Renal cortical epithelial cell (primary cell): ENCODE results near the gene ZNF559. TPM values are rescaled to one million over a fixed set of nuclear protein-coding genes. Genes with fewer than 3 reads are reported as not detected.
"Not testable (repeated sequence)": the region's sequence is repeated elsewhere in the genome, so short reads cannot be mapped to it uniquely, and the experiment has no call there.

ENCODE experiments used
- DNase-seq: peaks from one replicate; pipeline ENCODE4 v3.0.0-alpha.2; 2011; ENCODE audit warnings: low read depth
- total RNA-seq: library from RNA; depleted of rRNA; stranded (reverse); fragments of >200 nt; gene quantifications from 2 replicates; pipeline ENCODE4 v1.2.3, GENCODE V29; 2014

The ZNF559 gene
- total RNA-seq, result 6.4 and 14.3 TPM in 2 replicates

DNA sequence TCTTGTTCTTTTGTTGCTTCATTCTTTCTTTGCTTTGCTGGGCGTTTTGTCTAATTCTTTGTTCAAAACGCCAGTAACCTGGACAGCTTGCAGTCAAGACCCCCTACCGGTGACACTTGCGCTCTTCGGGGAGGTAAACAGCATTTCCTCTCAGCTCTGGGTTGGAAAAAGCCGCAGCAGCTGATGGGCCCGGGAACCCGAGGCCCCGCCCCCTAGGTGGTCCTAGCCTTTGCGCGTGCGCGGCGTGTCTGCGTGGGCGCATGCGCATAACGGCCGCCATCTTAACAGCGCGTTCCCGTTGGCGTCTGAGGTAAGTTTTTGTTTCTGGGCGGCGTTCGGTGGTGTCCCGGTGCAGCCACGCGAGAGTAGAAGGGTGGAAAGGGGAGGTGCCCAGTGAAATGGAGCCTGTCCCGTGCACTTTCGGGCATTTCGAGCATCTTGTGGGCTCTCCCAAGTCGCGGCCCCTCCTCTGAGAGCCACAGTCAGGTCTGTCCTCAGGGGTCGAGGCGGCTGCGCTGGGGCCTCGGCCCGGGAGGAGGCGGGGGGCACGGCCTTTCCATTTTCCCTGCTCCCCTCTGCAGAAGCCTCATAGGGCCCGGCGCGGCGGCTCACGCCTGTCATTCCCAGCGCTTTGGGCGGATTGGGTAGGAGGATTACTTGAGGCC, at the start of gene ZNF559:
TSS of gene ZNF559 (plus strand) at position 261 of the 665 bp plus-strand sequence. CDS start 14,371 bp downstream, outside the sequence.
- peak; percentile 83 for DNase-seq

DNA sequence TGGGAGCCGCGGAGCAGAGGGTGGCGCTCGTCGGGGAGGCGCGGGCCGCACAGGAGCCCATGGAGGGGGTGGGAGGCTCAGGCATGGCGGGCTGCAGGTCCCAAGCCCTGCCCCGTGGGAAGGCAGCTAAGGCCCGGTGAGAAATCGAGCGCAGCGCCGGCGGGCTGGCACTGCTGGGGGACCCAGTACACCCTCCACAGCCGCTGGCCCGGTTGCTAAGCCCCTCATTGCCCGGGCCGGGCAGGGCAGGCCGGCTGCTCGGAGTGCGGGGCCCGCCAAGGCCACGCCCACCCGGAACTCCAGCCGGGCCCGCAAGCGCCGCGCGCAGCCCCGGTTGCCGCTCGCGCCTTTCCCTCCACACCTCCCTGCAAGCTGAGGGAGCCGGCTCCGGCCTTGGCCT, 40.5 kb upstream of the ZNF559 start:
- DNase-seq, result not testable (repeated sequence)

DNA sequence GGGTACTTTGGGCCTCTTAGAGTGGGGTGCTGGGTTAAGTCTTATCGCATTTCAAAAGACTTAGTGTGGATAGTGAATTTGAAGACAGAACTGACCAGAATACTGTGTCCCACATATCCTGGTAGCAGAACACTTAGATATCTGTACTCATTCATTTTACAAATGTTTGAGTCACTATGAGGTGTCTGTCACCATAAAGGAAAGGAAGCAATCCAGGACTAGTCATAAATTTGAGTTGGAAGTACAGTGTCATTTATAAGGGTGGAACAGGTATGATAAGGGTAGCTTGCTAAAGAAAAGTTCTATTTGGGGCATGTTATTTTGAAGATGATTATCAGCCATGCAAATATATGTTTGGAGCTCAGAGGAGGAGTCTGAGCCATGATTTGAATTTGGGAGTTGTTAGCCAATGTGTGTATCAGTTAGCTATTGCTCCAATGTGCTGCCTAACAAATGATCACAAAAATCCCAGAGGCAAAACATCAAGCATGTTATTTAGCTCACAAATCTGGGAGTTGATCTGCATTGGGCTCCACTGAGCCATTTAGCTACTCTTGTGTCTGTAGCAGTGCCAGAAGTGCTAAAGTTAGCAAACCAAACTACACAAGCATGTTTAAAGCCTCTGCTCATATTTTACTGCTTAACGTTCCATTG, 34.6 kb upstream of the ZNF559 start:
- DNase-seq, result no peak

DNA sequence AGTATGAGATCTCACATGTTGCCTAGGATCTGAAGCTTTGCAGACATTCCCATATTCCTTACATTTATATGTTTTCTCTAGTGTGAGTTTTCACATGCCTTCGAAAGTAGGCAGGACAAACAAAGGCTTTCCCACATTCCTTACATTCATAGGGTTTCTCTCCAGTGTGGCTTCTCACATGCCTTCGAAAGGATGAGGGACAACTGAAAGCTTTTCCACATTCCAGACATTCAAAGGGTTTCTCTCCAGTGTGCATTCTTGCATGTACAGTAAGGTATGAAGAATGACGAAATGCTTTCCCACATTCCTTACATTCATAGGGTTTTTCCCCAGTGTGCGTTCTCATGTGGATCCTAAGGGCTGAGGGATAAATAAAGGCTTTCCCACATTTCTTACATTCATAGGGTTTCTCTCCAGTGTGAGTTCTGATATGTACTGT, 28.5 kb upstream of the ZNF559 start:
- peak; percentile 9 for DNase-seq

DNA sequence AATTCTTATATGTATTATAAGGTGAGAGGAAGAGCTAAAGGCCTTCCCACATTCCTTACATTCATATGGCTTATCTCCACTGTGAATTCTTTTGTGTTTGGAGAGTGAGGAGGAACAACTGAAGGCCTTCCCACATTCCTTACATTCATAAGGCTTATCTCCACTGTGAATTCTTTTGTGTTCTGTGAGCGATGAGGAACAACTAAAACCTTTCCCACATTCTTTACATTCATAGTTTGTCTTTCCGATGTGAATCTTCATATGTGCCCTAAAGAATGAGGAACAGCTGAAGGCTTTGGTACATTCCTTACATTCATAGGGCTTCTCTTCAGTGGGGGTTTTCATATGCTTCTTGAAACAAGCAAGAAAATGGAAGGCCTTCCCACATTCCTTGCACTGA, 27.6 kb upstream of the ZNF559 start:
- DNase-seq, result no peak

DNA sequence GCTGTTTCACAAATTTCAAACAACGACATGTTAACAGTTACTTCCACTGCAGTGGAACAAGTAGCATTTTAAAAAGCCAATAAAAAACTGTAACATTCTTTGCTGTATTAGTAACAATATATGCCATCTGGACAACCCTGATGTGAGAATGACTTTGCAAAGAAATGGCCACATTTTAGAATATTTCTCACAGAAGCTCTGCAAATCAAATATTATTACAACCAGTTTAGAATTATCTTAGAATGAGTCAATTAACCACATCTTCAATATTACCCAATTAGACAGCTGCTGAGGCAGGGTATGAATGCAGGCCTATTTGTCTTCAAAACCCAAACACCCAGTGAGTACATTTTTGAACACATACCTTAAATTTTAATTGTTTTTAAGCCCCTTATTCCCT, 17.5 kb upstream of the ZNF559 start:
- peak; percentile 6 for DNase-seq

DNA sequence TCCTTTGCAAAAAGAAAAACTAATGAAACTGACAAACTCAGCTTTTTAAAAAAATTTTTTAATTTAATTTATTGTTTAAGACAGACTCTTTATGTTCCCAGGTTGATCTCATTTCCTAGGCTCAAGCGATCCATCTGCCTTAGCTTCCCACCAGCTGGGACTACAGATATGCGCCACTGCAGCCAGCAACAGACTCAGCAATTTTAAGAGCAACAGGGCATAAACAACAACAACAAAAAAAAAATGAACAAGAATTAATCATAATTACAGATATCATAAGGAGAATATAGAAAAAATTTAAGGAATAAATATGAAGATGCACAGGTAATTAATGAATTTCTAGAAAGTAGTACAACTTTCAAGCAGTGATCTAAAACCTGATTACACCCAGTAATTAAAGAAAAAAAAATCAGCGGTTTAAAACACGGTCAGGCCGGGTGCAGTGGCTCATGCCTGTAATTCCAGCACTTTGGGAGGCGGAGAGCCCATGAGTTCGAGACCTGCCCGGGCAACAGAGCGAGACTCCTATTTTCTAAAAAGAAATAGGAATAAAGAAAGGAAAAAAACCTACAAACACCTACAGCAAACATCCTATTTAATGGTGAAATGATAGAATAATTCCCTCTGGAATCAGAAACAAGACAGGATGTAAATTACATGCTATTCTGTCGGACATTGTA, 15.7 kb upstream of the ZNF559 start:
- no peak for DNase-seq

DNA sequence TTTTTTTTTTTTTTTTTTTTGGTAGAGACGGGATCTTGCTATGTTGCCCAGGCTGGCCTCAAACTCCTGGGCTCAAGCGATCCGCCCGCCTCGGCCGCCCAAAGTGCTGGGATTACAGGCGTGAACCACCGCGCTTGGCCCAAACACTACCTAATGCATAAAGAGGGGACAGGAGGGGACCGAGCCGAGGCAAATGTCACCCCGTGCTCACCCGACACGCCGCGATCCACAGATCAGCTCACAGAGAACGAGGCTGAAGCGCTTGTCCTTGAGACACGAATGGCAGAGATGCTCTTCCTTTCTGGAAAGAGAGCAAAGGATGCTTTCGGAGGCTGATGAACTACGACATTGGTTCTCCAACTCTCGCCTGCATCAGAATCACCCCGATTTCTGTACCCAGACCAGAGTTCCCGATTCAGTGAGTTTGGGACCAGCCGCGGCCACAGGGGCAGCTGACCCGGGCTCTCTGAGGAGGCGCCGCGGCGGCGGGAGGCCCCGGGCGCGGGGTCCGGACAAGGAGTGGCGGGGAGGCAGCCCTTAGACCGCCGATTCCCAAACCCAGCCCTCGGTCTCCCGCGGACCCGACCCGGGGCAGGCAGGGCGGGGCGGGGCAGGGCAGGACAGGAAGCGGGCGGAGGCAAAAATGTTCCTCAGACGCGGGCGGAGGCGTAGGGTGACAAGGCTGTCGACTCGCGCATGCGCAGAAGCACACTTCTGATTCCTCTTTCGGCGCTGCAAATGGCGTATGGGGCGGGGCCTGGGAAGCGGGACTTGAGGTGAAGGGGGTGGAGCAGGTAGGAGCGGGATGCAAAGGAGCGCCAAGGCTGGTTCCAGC, 14.6 kb upstream of the ZNF559 start, which contains the start of gene ZNF699:
TSS of gene ZNF699 (minus strand) at position 700 of the 835 bp plus-strand sequence. CDS start 4,719 bp downstream, outside the sequence.
- DNase-seq, result peak; percentile 93

DNA sequence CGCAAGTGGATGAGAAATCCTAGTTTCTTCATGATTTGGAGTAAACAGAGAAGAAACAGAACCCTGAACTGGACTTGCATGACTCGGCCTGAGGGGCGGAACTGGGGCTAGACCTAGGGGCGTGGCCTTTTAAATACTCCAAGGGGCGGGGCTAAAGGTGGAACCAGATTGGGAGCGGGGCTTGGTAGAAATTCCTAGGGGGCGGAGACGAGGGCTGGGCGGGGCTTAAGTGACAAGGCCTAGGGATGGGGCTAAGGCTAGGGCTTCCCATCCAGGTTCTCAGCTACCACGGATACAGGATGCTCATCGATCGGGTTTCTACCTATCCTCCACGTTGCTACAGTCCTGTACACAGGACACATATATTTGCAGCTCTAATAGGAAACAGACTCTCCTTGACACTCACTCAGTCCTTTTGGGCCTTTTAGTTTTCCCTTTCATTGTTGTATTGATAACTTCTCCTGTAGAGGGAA, 14.0 kb upstream of the ZNF559 start:
- no peak for DNase-seq

DNA sequence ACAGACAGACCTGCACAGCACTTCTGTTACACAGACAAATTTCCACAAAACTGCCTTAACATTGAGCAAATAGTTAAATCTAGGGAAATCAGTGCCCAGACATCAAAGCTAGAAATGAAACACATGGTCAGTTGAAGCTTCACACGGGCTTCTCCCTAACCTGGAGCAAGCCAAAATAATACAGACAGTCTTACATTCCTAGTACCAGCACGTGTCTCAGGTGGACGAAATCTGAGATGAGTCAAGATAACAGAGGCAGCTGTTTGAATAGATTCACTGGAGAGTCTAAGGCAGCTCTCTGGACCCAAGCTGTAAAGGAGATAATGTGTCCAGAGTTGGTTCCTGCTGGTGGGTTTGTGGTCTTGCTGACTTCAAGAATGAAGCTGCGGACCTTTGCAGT, 10.2 kb upstream of the ZNF559 start:
- DNase-seq, result no peak

DNA sequence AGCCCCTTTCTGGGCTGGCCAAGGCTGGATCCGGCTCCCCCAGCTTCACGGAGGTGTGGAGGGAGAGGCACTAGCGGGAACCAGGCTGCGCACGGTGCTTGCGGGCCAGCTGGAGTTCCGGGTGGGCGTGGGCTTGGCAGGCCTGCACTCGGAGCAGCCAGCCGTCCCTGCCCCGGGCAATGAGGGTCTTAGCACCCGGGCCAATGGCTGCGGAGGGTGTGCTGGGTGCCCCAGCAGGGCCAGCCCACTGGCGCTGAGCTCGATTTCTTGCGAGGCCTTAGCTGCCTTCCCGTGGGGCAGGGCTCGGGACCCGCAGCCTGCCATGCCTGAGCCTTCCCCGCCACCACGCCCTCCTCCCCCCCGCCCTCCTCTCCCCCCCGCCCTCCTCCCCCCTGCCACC, 2.6 kb upstream of the ZNF559 start:
- DNase-seq, result no peak

DNA sequence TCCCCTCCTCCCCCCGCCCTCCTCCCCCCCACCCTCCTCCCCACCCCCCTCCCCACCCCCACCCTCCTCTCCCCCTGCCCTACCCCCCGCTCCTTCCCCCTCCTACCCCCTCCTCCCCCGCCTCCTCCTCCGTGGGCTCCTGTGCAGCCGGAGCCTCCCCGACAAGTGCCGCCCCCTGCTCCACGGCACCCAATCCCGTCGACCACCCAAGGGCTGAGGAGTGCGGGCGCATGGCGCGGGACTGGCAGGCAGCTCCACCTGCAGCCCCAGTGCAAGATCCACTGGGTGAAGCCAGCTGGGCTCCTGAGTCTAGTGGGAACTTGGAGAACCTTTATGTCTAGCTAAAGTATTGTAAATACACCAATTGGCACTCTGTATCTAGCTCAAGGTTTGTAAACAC, 2.2 kb upstream of the ZNF559 start:
- not testable (repeated sequence) for DNase-seq

DNA sequence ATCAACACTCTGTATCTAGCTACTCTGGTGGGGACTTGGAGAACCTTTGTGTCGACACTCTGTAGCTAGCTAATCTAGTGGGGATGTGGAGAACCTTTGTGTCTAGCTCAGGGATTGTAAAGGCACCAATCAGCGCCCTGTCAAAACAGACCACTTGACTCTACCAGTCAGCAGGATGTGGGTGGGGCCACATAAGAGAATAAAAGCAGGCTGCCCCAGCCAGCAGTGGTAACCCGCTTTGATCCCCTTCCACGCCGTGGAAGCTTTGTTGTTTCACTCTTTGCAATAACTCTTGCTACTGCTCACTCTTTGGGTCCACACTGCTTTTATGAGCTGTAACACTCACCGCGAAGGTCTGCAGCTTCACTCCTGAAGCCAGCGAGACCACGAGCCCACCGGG, 1.8 kb upstream of the ZNF559 start:
- not testable (repeated sequence) for DNase-seq

DNA sequence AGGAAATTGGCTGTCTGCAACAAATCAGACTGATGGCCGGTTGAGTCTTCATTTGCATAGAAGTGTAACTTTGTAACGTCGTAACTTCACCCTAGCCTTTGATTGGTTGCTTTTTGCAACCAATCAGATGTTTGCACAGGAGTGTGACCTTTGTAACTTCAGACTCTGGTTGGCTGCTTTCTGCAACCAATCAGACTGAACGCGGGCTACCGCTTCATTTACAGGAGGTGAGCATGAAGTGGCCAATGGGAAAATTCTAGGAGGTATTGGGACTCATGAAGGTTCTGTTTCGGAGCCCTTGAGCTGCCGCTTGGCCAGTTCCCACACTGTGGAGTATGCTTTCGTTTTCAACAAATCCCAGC, 441 bp upstream of the ZNF559 start:
- peak; percentile 81 for DNase-seq

DNA sequence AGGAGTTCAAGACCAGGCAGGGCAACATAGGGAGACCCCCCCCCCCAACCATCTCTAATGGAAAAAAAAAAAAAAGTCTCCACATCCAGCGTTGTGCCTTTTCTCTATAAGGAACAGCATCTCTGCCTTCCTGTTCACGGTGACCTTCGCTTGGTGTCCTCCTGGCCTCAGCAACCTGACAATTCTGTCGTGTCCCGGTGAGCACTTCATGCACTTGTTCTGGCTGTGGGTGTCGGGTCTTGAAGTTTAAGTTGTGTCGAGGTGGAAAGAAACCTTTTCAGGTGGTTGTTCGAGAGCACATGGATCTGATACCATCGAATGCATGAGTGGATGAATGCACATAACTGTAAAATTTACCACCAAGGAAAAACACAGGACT, 594 bp downstream of the ZNF559 start:
- DNase-seq, result no peak

DNA sequence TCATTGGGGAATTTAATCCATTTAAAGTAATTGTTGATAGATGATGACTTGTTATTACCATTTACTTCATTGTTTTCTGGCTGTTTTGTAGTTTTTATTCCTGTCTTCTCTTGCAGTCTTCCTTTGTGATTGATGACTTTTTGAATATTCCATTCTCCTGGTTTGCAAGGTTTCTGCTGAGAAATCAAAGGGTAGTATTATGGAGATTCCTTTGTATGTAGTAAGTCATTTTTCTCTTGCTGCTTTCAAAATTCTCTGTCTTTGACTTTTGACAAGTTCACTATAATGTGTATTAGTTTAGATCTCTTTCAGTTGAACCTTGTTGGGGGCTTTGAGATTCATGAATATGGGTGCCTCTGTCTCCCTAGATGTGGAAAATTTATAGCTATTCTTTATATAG, 6.0 kb downstream of the ZNF559 start:
- no peak for DNase-seq

DNA sequence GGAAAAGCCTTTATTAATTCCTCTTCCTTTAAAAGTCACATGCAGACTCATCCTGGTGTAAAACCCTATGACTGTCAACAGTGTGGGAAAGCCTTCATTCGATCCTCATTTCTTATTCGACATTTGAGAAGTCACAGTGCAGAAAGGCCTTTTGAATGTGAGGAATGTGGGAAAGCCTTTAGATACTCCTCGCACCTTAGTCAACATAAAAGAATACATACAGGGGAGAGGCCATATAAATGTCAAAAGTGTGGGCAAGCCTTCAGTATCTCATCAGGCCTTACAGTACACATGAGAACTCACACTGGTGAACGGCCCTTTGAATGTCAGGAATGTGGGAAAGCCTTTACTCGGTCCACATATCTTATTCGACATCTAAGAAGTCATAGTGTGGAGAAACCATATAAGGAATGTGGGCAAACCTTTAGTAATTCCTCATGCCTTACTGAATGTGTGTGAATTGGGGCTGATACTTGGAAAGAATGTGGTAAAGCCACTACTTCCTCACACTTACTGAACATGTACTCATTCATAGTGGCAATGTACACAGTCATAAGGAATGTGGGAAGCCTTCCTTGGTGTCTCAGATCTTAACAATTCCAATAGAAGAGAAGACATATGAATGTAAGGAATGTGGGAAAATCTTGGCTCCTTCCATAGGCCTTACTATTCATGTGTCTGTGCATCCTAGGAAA, 18.8 kb downstream of the ZNF559 start:
- no peak for DNase-seq

DNA sequence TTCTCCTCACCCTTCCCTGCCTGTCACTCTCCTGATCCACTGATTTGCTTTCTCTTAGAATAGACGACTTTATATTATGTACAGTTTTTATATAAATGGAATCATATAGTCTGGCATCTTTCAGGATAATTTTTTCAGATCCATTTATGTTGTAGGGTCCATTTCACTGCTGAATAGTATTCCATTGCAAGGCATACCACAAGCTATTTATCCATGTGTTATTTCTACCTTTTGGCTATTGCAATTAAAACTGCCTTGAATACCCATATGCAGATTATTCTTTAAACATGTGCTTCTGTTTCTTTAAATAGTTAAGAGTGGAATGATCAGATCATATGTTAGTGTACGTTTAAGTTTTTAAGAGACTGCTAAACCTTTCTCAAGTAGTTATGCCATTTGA, 21.0 kb downstream of the ZNF559 start:
- DNase-seq, result no peak

DNA sequence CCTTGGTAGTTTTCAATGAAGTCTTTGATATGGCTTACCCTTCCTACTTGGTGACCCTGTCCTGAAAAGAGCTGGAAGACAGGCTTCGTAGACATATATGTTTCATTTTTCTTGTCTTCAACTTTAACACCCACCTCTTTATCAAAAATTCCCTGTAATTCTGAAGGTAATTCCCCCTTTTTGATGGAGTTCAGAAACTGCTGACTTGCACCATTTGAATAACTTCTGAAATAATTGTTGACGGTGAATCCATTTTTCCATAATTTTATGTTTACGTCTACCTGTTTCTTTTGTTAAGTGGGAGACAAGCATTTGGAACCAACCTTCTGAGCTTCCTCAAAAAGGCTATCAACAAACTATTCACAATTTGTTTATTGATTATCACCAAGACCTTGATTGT, 24.3 kb downstream of the ZNF559 start:
- no peak for DNase-seq

DNA sequence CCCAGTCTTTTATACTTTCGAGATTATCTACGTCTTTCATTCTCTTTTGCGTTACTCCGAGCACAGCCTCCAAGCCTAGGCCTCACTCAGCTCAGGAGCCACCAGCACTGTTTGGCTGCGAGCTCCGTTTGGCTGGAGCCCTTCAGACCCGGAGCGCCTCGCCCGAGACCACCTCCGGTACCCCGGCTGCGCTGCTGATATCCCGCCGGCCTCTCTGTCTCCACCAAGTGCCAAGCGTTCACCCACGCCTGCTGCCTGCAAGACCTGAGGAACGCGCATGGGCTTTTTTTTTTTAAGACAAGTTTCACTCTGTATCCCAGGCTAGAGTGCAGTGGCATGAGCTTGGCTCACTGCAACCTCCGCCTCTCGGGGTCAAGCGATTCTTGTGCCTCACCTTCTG, 24.7 kb downstream of the ZNF559 start:
- no peak for DNase-seq

DNA sequence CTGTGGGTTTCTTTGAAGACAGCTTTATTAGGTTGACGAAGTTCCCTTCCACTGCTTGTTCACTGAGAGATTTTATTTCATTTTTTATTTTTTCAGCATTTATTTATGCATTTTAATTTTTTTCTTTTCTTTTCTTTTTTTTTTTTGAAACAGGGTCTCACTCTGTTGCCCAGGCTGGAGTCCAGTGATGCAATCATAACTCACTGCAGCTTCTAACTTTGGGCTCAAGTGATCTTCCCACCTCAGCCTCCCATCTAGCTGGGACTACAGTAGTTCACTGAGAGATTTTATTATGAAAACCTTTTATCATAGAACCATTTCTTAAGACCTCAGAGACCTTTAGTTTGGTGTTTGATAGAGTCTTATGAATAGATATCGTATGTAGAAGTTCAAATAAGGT, 28.5 kb downstream of the ZNF559 start:
- no peak for DNase-seq
